Measurements from ENCODE around the gene SSBP3. TPM values are rescaled to one million over a fixed set of nuclear protein-coding genes. Genes with fewer than 3 reads are reported as not detected.

The SSBP3 gene
- polyA plus RNA-seq, 1 donor (not counting 4 experiments of a cell fraction or from before 2014, with no cell fraction given), result 16.9 TPM

- no peak overlapping the region for H3K27ac ChIP-seq (ENCODE audit: control insufficient read depth, insufficient read depth, low read length)
- TF ChIP-seq CTCF (optimal IDR thresholded peaks at IDR 0.05 in 1 of 3, IDR thresholded peaks at IDR 0.05 in 1 of 3, conservative IDR thresholded peaks at IDR 0.05 in 1 of 3; ENCODE audit: extremely low read depth in 1 of 3, insufficient read depth in 2 of 3, low read length in 3 of 3), result no peak
- H3K4me1 ChIP-seq (ENCODE audit: control insufficient read depth, extremely low read depth, insufficient read depth, low read length), result peaks cover 17% of the 10 kb centered on the region
- H4K20me1 ChIP-seq (ENCODE audit: control insufficient read depth, extremely low read depth, insufficient read depth, low read length), result no peaks in the 10 kb centered on the region
- H3K4me3 ChIP-seq (ENCODE audit: control insufficient read depth in 2 of 3, extremely low read depth in 1 of 3, insufficient read depth in 2 of 3, low read depth in 1 of 3, low read length in 3 of 3), result no peak overlapping the region
- no peaks in the 10 kb centered on the region for H3K27me3 ChIP-seq (ENCODE audit: control insufficient read depth, extremely low read depth, insufficient read depth, low read length)
- H2AFZ ChIP-seq (ENCODE audit: control insufficient read depth, low read length), result no peak overlapping the region
- no peak overlapping the region for H3K9ac ChIP-seq (ENCODE audit: control insufficient read depth, extremely low read depth, insufficient read depth, low read length)
- dilution Hi-C loops (cut with MboI; ENCODE audit: extremely low pct_ligation_motif_present, low sequenced_read_pairs), result no loop called here
- H3K36me3 ChIP-seq (ENCODE audit: control insufficient read depth in 2 of 2, extremely low read depth in 1 of 2, insufficient read depth in 2 of 2, low read length in 2 of 2), result peaks cover 0 to 2% of the 10 kb centered on the region in 2 experiments
- peaks cover 8% of the 10 kb centered on the region for H3K79me2 ChIP-seq (ENCODE audit: control insufficient read depth, insufficient read depth, low read length)
- no peaks in the 10 kb centered on the region for H3K9me1 ChIP-seq (ENCODE audit: control insufficient read depth, extremely low read depth, insufficient read depth, low read length)
- no peak for DNase-seq (ENCODE audit: low read depth, low spot score)
- H3K4me2 ChIP-seq (ENCODE audit: control insufficient read depth, extremely low read depth, insufficient read depth, low read depth, low read length), result no peak overlapping the region
- no peaks in the 10 kb centered on the region for H3K9me3 ChIP-seq (ENCODE audit: control insufficient read depth, low read depth, low read length)
- no peak for FAIRE-seq
Measured at GRCh38 chr1:54283635-54284385, 122.4 kb downstream of the SSBP3 start.

GRCh38 chr1:54282101-54282847, 123.9 kb downstream of the SSBP3 start:
- no peak for TF ChIP-seq EZH2 (IDR thresholded peaks at IDR 0.05; ENCODE audit: low read length)
- no peak for TF ChIP-seq CTCF (optimal IDR thresholded peaks at IDR 0.05 in 1 of 3, IDR thresholded peaks at IDR 0.05 in 1 of 3, conservative IDR thresholded peaks at IDR 0.05 in 1 of 3; ENCODE audit: extremely low read depth in 1 of 3, insufficient read depth in 2 of 3, low read length in 3 of 3)
- peaks cover 8% of the 10 kb centered on the region for H3K79me2 ChIP-seq (ENCODE audit: control insufficient read depth, insufficient read depth, low read length)
- no peak overlapping the region for H3K4me2 ChIP-seq (ENCODE audit: control insufficient read depth, extremely low read depth, insufficient read depth, low read depth, low read length)
- H3K36me3 ChIP-seq (ENCODE audit: control insufficient read depth in 2 of 2, extremely low read depth in 1 of 2, insufficient read depth in 2 of 2, low read length in 2 of 2), result peaks cover 0 to 2% of the 10 kb centered on the region in 2 experiments
- H4K20me1 ChIP-seq (ENCODE audit: control insufficient read depth, extremely low read depth, insufficient read depth, low read length), result no peaks in the 10 kb centered on the region
- H3K4me1 ChIP-seq (ENCODE audit: control insufficient read depth, extremely low read depth, insufficient read depth, low read length), result peaks cover 11% of the 10 kb centered on the region
- no peak overlapping the region for H3K27ac ChIP-seq (ENCODE audit: control insufficient read depth, insufficient read depth, low read length)
- dilution Hi-C loops (cut with MboI; ENCODE audit: extremely low pct_ligation_motif_present, low sequenced_read_pairs), result no loop called here
- H3K9ac ChIP-seq (ENCODE audit: control insufficient read depth, extremely low read depth, insufficient read depth, low read length), result no peak overlapping the region
- no peak overlapping the region for H3K4me3 ChIP-seq (ENCODE audit: control insufficient read depth in 2 of 3, extremely low read depth in 1 of 3, insufficient read depth in 2 of 3, low read depth in 1 of 3, low read length in 3 of 3)
- H3K9me1 ChIP-seq (ENCODE audit: control insufficient read depth, extremely low read depth, insufficient read depth, low read length), result no peaks in the 10 kb centered on the region
- FAIRE-seq (no peak), DNase-seq (ENCODE audit: low read depth, low spot score) (no peak)
- no peaks in the 10 kb centered on the region for H3K27me3 ChIP-seq (ENCODE audit: control insufficient read depth, extremely low read depth, insufficient read depth, low read length)
- no peaks in the 10 kb centered on the region for H3K9me3 ChIP-seq (ENCODE audit: control insufficient read depth, low read depth, low read length)
- H2AFZ ChIP-seq (ENCODE audit: control insufficient read depth, low read length), result no peak overlapping the region
